Hepatocyte (in vitro differentiated cells): ENCODE results near the gene PDE3B.

Experiments
- EZH2 ChIP-seq: fragments of 200-600 bp; sonication (generic); IDR thresholded peaks from 2 replicates; pipeline ENCODE4 v1.6.1; 2016; ENCODE audit warnings: antibody characterized with exemption, mild to moderate bottlenecking, borderline replicate concordance
- TF ChIP-seq, protein P1 (sequence below): fragments of 200-600 bp; sonication (generic); IDR thresholded peaks from 2 replicates; pipeline ENCODE4 v1.5.1; 2016; ENCODE audit warnings: antibody characterized with exemption, mild to moderate bottlenecking; ENCODE audit not compliant: poor library complexity

- TF ChIP-seq EZH2, result no peak
- TF ChIP-seq, protein P1, sequence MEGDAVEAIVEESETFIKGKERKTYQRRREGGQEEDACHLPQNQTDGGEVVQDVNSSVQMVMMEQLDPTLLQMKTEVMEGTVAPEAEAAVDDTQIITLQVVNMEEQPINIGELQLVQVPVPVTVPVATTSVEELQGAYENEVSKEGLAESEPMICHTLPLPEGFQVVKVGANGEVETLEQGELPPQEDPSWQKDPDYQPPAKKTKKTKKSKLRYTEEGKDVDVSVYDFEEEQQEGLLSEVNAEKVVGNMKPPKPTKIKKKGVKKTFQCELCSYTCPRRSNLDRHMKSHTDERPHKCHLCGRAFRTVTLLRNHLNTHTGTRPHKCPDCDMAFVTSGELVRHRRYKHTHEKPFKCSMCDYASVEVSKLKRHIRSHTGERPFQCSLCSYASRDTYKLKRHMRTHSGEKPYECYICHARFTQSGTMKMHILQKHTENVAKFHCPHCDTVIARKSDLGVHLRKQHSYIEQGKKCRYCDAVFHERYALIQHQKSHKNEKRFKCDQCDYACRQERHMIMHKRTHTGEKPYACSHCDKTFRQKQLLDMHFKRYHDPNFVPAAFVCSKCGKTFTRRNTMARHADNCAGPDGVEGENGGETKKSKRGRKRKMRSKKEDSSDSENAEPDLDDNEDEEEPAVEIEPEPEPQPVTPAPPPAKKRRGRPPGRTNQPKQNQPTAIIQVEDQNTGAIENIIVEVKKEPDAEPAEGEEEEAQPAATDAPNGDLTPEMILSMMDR, result no peak
Observed at GRCh38 chr11:14700593-14700992, 57.0 kb downstream of the PDE3B start.
